HG03558 (cell line): ENCODE data around the gene MRFAP1L1.
"Not testable (repeated sequence)": the region's sequence is repeated elsewhere in the genome, so short reads cannot be mapped to it uniquely, and the experiment has no call there.

Experiments
- ATAC-seq: cut with Tn5 transposase; IDR thresholded peaks from one replicate; pipeline ENCODE4 v1.9.1; 2021; ENCODE audit warnings: moderate number of reproducible peaks; ENCODE audit not compliant: unreplicated experiment; ENCODE audit errors: extremely low read depth

The MRFAP1L1 gene

GRCh38 chr4:6739920-6740319 lies 30.3 kb upstream of the MRFAP1L1 start:
- no peak for ATAC-seq

GRCh38 chr4:6734165-6734786 lies 24.6 kb upstream of the MRFAP1L1 start:
- no peak for ATAC-seq

- ATAC-seq = no peak
Observed at GRCh38 chr4:6733358-6734164, 23.9 kb upstream of the MRFAP1L1 start.

GRCh38 chr4:6732441-6733357 lies 23.0 kb upstream of the MRFAP1L1 start:
- ATAC-seq = no peak

GRCh38 chr4:6731780-6732179 lies 22.1 kb upstream of the MRFAP1L1 start:
- ATAC-seq = no peak

- no peak for ATAC-seq
Observed at GRCh38 chr4:6731318-6731675, 21.6 kb upstream of the MRFAP1L1 start.

- ATAC-seq = no peak
Observed at GRCh38 chr4:6730603-6731317, 21.1 kb upstream of the MRFAP1L1 start.

GRCh38 chr4:6728320-6729029 lies 18.8 kb upstream of the MRFAP1L1 start:
- no peak for ATAC-seq

GRCh38 chr4:6727943-6728250 lies 18.2 kb upstream of the MRFAP1L1 start:
- no peak for ATAC-seq

- no peak for ATAC-seq
Observed at GRCh38 chr4:6727081-6727942, 17.6 kb upstream of the MRFAP1L1 start.

GRCh38 chr4:6725427-6725961 lies 15.8 kb upstream of the MRFAP1L1 start:
- ATAC-seq = not testable (repeated sequence)

GRCh38 chr4:6724421-6725111 lies 14.9 kb upstream of the MRFAP1L1 start:
- ATAC-seq = no peak

- no peak for ATAC-seq
Observed at GRCh38 chr4:6723851-6724250, 14.2 kb upstream of the MRFAP1L1 start.

- no peak for ATAC-seq
Observed at GRCh38 chr4:6722891-6723290, 13.2 kb upstream of the MRFAP1L1 start.

GRCh38 chr4:6721121-6721520 lies 11.5 kb upstream of the MRFAP1L1 start:
- no peak for ATAC-seq

GRCh38 chr4:6720202-6720699 lies 10.6 kb upstream of the MRFAP1L1 start:
- ATAC-seq = no peak

GRCh38 chr4:6719611-6720179 lies 10.0 kb upstream of the MRFAP1L1 start:
- ATAC-seq = no peak
